Stimulated activated naive CD4-positive, alpha-beta T cell (primary cell): Measurements from ENCODE around the gene FPR3.

ENCODE experiments used
- DNase-seq, 6 experiments: peaks; one replicate each; lab custom pipeline; 2025; lab: John Stamatoyannopoulos, UW

FPR3 gene

GRCh38 chr19:51807925-51808324 lies 13.0 kb downstream of the FPR3 start:
- no peak for DNase-seq

- no peak for DNase-seq
Measured at GRCh38 chr19:51808333-51808986, 13.5 kb downstream of the FPR3 start.

GRCh38 chr19:51809787-51810186 lies 14.8 kb downstream of the FPR3 start:
- no peak for DNase-seq

GRCh38 chr19:51810223-51810622 lies 15.3 kb downstream of the FPR3 start:
- no peak for DNase-seq

GRCh38 chr19:51811344-51811743 lies 16.4 kb downstream of the FPR3 start:
- no peak for DNase-seq

GRCh38 chr19:51815043-51815442 lies 20.1 kb downstream of the FPR3 start:
- no peak for DNase-seq

- DNase-seq = no peak
Measured at GRCh38 chr19:51816711-51817110, 21.8 kb downstream of the FPR3 start.

- no peak for DNase-seq
Measured at GRCh38 chr19:51820011-51820410, 25.1 kb downstream of the FPR3 start.

- no peak for DNase-seq
Measured at GRCh38 chr19:51820831-51821446, 26.0 kb downstream of the FPR3 start.

- no peak for DNase-seq
Measured at GRCh38 chr19:51821456-51821855, 26.5 kb downstream of the FPR3 start.

- no peak for DNase-seq
Measured at GRCh38 chr19:51821921-51822320, 27.0 kb downstream of the FPR3 start.

- no peak for DNase-seq
Measured at GRCh38 chr19:51822325-51822724, 27.4 kb downstream of the FPR3 start.

GRCh38 chr19:51822946-51823345 lies 28.0 kb downstream of the FPR3 start:
- DNase-seq = no peak

GRCh38 chr19:51824281-51825005 lies 29.5 kb downstream of the FPR3 start:
- no peak for DNase-seq

GRCh38 chr19:51830274-51830673 lies 35.3 kb downstream of the FPR3 start:
- DNase-seq = no peak

- no peak for DNase-seq
Measured at GRCh38 chr19:51837145-51837544, 42.2 kb downstream of the FPR3 start.

GRCh38 chr19:51861870-51862622 lies 67.1 kb downstream of the FPR3 start:
- DNase-seq = no peak

GRCh38 chr19:51873097-51873496 lies 78.1 kb downstream of the FPR3 start:
- no peak for DNase-seq
